ENCODE results near the gene ECPAS.

DNA sequence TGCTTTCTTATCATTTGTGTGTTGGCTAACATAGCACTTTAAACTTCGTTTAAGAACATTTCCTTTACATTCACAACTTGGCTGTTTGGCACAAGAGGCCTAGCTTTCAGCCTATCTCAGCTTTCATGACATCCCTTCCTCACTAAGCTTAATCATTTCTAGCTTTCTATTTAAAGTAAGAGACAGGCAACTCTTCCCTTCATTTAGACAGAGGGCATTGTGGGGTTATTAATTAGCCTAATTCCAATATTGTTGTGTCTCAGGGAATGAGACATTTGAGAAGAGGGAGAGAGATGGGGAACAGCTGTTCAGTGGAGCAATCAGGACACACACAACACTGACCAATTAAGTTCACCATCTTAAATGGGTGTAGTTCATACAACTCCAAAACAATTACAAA lies 103.2 kb downstream of the ECPAS start:
- TF ChIP-seq EZH2 (IDR thresholded peaks at IDR 0.05; ENCODE audit: borderline replicate concordance, low read depth, low read length, poor library complexity, severe bottlenecking) = no peak
- TF ChIP-seq, protein P1, sequence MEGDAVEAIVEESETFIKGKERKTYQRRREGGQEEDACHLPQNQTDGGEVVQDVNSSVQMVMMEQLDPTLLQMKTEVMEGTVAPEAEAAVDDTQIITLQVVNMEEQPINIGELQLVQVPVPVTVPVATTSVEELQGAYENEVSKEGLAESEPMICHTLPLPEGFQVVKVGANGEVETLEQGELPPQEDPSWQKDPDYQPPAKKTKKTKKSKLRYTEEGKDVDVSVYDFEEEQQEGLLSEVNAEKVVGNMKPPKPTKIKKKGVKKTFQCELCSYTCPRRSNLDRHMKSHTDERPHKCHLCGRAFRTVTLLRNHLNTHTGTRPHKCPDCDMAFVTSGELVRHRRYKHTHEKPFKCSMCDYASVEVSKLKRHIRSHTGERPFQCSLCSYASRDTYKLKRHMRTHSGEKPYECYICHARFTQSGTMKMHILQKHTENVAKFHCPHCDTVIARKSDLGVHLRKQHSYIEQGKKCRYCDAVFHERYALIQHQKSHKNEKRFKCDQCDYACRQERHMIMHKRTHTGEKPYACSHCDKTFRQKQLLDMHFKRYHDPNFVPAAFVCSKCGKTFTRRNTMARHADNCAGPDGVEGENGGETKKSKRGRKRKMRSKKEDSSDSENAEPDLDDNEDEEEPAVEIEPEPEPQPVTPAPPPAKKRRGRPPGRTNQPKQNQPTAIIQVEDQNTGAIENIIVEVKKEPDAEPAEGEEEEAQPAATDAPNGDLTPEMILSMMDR (conservative IDR thresholded peaks at IDR 0.05; ENCODE audit: low read depth, low read length) = no peak

Measured in A673 (cell line).